HG03060 (cell line): ENCODE results near the gene SLC43A2.

ENCODE experiments used
- ATAC-seq: cut with Tn5 transposase; IDR thresholded peaks from one replicate; pipeline ENCODE4 v1.9.1; 2021; ENCODE audit warnings: low read depth, moderate number of reproducible peaks; ENCODE audit not compliant: unreplicated experiment

Gene SLC43A2

GRCh38 chr17:1644493-1645206 is 16.0 kb upstream of the SLC43A2 start:
- no peak for ATAC-seq

GRCh38 chr17:1643999-1644492 is 15.4 kb upstream of the SLC43A2 start:
- ATAC-seq = no peak

GRCh38 chr17:1643293-1643998 is 14.8 kb upstream of the SLC43A2 start:
- ATAC-seq = no peak

GRCh38 chr17:1641065-1641403 is 12.4 kb upstream of the SLC43A2 start:
- no peak for ATAC-seq

- no peak for ATAC-seq
Measured at GRCh38 chr17:1640329-1641064, 11.9 kb upstream of the SLC43A2 start.

DNA sequence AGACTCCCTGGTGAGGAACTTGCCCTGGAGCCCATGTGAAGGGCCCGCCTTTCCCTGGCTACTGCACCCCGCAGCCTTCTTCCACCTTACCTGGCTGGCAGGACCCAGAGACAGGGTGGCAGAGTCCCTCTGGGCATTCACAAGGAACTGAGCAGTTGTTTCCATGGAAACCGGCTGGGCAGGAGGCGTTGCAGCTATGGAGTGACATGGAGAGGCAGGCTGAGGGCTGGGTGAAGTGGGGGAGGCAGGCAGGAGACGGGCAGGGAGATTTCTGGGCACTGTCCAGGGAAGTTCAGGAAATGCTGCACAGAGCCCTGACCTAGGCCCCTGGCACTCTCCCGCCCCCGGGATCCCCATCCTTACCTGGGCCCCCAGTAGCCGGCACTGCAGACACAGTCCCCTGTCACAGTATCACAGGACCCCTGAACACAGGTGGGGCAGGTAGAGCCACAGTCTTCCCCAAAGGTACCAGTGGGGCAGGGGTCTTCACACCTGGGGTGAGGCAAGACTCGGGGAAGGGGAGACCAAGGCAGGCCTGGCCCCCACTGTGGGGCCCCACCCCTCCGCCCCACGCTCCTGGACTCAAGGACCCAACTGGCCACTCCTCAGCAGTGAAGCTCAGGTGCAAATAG is 11.0 kb upstream of the SLC43A2 start:
- ATAC-seq = no peak

- no peak for ATAC-seq
Measured at GRCh38 chr17:1638624-1639300, 10.1 kb upstream of the SLC43A2 start.

DNA sequence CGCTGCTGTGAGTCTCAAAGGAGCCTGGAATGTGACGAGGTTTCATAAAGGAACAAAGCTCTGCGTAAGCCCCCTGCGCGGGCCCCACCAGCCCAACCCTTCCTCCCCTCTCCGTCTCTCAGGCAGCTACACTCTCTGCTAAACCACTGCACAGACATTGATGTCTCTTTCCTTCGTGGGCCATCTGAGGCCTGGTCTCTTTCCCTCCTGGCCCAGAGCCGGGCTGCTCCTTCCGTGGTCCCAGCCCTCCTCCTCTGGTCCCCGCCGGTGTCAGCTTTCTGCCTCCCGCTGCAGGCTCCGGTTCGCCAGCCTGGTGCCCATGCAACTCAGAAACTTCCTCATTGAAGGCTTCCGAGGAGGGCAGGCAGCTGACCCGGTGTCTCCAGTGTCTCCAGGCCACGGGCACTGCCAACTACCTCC is 9.5 kb upstream of the SLC43A2 start:
- no peak for ATAC-seq

GRCh38 chr17:1636732-1637285 is 8.2 kb upstream of the SLC43A2 start:
- no peak for ATAC-seq

DNA sequence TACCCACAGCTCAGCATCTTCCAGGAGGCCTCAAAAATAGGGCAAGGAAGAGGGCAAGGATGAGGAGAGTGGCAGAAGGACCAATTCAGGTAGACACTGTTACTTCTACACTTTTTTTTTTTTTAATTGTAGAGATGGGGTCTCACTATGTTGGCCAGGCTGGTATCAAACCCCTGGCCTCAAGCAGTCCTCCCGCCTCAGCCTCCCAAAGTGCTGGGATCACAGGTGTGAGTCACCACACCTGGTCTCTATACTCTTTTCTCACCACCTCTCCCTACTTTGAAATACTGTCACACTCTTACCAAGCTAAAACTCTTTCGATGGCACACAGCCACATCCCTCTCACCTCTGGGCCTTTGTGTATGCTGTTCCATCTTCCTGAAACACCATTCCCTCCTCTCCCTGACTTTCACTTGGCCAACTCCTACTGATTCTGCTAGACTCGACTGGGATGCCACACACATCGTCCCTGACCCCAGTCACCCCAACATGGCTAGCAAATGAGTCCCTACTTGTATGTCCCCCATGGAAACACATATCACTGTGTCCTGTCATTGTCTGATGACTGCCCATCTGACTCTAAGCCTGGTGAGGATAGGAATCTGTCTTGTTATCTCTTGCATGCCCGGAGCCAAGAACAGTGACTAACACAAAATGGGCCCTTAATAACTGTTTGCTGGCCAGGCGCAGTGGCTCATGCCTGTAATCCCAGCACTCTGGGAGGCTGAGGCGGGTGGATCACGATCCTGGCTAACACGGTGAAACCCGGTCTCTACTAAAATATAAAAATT is 7.2 kb upstream of the SLC43A2 start:
- no peak for ATAC-seq

GRCh38 chr17:1634841-1635650 is 6.4 kb upstream of the SLC43A2 start:
- ATAC-seq = no peak

DNA sequence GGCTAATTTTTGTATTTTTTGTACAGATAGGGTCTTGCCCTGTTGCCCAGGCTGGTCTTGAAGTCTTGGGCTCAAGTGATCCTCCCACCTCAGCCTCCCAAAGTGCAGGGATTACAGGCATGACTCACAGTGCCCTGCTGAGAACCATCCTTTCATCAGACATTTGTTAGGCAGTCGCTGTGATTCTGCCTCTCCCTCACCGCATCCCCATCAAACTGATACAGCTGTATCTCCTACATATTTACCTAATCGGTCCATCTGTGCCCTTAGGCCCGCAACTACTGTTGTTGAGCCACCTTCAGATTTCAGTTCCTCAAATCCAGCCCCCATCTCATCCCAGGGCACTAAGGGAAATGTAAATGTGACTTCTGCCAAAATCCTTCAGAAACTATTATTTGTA is 2.0 kb upstream of the SLC43A2 start:
- no peak for ATAC-seq

GRCh38 chr17:1629504-1630310 is 1.1 kb upstream of the SLC43A2 start:
- ATAC-seq = no peak

GRCh38 chr17:1628856-1629503 is 346 bp upstream of the SLC43A2 start:
- ATAC-seq = no peak

DNA sequence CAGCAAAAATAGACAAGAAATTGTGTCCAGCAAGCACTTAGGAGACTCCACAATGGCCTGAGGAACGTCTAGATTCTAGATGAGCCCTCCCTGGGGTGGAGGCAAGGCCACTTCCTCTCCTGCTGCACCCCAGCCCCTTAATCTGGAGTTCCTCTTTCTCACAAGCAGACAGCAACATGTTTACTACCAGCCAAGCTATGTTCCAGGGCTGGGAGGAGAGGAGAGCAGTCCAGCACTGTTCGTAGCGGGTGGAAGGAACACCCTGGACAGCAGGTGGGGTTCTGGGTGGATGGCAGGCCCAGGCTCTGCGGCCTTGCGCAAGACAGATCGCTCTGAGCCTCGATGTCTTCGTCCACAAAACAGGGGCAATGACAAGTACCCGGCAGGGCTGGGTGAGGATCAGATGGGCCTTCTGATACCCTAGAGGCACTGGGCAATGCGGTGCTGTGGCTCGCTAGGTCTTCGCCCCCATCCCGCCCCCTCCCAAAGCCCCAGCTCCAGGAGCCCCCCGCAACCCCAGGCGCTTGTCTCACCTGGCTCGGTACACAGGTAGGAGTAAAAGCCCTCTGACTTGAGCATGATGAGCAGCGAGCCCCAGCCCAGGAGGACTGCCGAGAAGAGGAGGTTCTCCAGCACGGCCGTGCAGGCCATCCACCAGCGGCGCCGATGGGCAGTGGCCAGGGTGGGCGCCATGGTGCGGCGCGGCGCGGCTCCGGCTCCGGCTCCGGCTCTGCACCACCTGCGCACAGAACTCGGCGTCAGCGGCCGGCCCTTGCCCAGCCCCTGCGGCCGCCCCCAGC is 1.3 kb downstream of the SLC43A2 start:
- no peak for ATAC-seq

DNA sequence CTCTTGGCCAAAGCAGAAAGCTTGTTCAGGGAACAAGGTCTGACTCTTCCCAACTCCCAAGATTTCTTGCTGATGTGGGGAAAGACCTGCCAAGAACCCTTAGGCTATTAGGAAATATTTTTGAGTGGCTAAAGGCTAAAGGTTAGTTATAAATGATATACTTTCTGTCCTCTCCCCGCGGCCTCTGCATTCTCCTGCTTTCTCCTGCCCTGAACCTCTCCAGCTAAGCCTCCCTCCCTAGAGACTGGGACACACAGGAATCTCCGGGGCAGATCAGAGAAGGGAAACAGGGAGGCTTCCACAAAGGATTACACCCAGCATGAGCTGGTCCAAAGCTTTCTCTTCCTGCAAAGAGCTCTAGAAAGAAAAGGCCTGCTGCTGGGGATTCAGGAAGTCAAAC is 2.3 kb downstream of the SLC43A2 start:
- no peak for ATAC-seq
